ENCODE measurements around the gene LRRC8B. TPM values are rescaled to one million over a fixed set of nuclear protein-coding genes. Genes with fewer than 3 reads are reported as not detected.

Gene LRRC8B
- total and polyA plus RNA-seq, 9 of the 15 experiments (the other 6 are each of a cell fraction or from before 2014, with no cell fraction given) = 4.3 to 43.7 (median 14.4) TPM

GRCh38 chr1:89632657-89633247, 108.1 kb downstream of the LRRC8B start, which contains the start of gene LRRC8C (continued):
- no peak for TF ChIP-seq CHD7 (IDR thresholded peaks at IDR 0.05; ENCODE audit: low read depth, low read length)
- TF ChIP-seq KLF6 (CRISPR knock-in tag; IDR thresholded peaks at IDR 0.05; ENCODE audit: borderline replicate concordance) = no peak
- TF ChIP-seq CREB1 (IDR thresholded peaks at IDR 0.05) = peak; percentile 63; the same call in 1 of the 2 replicates
- TF ChIP-seq CREB1 (CRISPR knock-in tag; IDR thresholded peaks at IDR 0.05) = no peak
- TF ChIP-seq PPARD (CRISPR knock-in tag; IDR thresholded peaks at IDR 0.05) = no peak
- TF ChIP-seq ZC3H4 (CRISPR knock-in tag; IDR thresholded peaks at IDR 0.05; ENCODE audit: borderline replicate concordance) = no peak
- peak; percentile 63 for TF ChIP-seq SMC3 (conservative IDR thresholded peaks at IDR 0.05; ENCODE audit: insufficient read depth, low read depth, low read length)
- peak in 1 of 2 experiments; percentile 57 for TF ChIP-seq E2F6 (IDR thresholded peaks at IDR 0.05; ENCODE audit: borderline replicate concordance in 1 of 2, extremely low read depth in 1 of 2, insufficient read depth in 1 of 2, insufficient read length in 1 of 2, low read depth in 1 of 2, low read length in 1 of 2, poor library complexity in 1 of 2, severe bottlenecking in 1 of 2)
- TF ChIP-seq ZKSCAN1 (IDR thresholded peaks at IDR 0.05; ENCODE audit: low read depth, low read length) = peak; percentile 17; the same call in 1 of the 2 replicates
- no peak for TF ChIP-seq HOMEZ (CRISPR knock-in tag; IDR thresholded peaks at IDR 0.05)
- no peak for TF ChIP-seq HNRNPL (IDR thresholded peaks at IDR 0.05; ENCODE audit: low read depth, low read length)
- TF ChIP-seq FOXM1 (IDR thresholded peaks at IDR 0.05; ENCODE audit: low read depth) = no peak
- 0 out of 2 replicates have a peak, but pooled peaks have one; percentile 48 for TF ChIP-seq FOXM1 (CRISPR knock-in tag; IDR thresholded peaks at IDR 0.05; ENCODE audit: low read depth)
